Activated CD4-positive, alpha-beta T cell treated with anti-CD3 and anti-CD28 coated beads for 36 hours (primary cell): ENCODE measurements around the gene POLA2. TPM values are rescaled to one million over a fixed set of nuclear protein-coding genes. Genes with fewer than 3 reads are reported as not detected.

Experiments
- ATAC-seq: fragments of 200-7000 bp; cut with Tn5 transposase; one replicate; pipeline ENCODE4 v1.10.0; 2021; ENCODE audit warnings: mild to moderate bottlenecking, moderate library complexity
- CTCF ChIA-PET: fragments of 350-600 bp; sonication (Branson Sonifier 250); formaldehyde crosslinking; loops from one replicate; lab custom pipeline; 2021; ENCODE audit warnings: antibody characterized with exemption; lab: Charles Lee
- POLR2A ChIA-PET: fragments of 350-600 bp; sonication (Branson Sonifier 250); formaldehyde crosslinking; loops from one replicate; lab custom pipeline; 2021; ENCODE audit warnings: antibody characterized with exemption, inconsistent platforms; lab: Charles Lee
- DNase-seq: peaks from one replicate; pipeline ENCODE4 v3.0.0-alpha.2; 2020
- H3K27ac Mint-ChIP-seq: one replicate; pipeline ENCODE4 v1.8.0; 2021; ENCODE audit warnings: mixed read lengths
- H3K27me3 Mint-ChIP-seq: one replicate; pipeline ENCODE4 v1.8.0; 2021; ENCODE audit warnings: mixed read lengths
- H3K36me3 Mint-ChIP-seq: one replicate; pipeline ENCODE4 v1.8.0; 2021; ENCODE audit warnings: low read depth, mixed read lengths
- H3K4me1 Mint-ChIP-seq: one replicate; pipeline ENCODE4 v1.8.0; 2021; ENCODE audit warnings: mixed read lengths
- H3K4me3 Mint-ChIP-seq: one replicate; pipeline ENCODE4 v1.8.0; 2021; ENCODE audit warnings: mild to moderate bottlenecking, moderate library complexity, mixed read lengths
- H3K9me3 Mint-ChIP-seq: one replicate; pipeline ENCODE4 v1.8.0; 2021; ENCODE audit warnings: low read depth, mixed read lengths
- intact Hi-C, 2 experiments: fragments of 100-400 bp; cut with DNase I in 1 of 2; cut with micrococcal nuclease in 1 of 2; formaldehyde crosslinking; loops; one replicate each; pipeline versions ENCODE4 v1.14.2 to v1.15.1; 2022 to 2024; cut with DNase I, micrococcal nuclease
- total RNA-seq, 2 experiments: library from RNA; stranded (reverse); gene quantifications; one replicate each; pipeline ENCODE4 v1.2.3, GENCODE V29; 2021

POLA2 gene
- total RNA-seq, 2 experiments from 2014 or later, result 63.1 to 83.3 TPM

GRCh38 chr11:65297026-65297672, 35.4 kb downstream of the POLA2 start:
- no peak for DNase-seq
- POLR2A ChIA-PET, result no interaction called here
- intact Hi-C loops, result no loop called here
- ATAC-seq, result no peak
- H3K36me3 Mint-ChIP-seq, result peaks cover 44% of the 10 kb centered on the region
- H3K4me3 Mint-ChIP-seq, result no peak overlapping the region
- H3K27me3 Mint-ChIP-seq, result no peaks in the 10 kb centered on the region
- no peak overlapping the region for H3K27ac Mint-ChIP-seq
- no peaks in the 10 kb centered on the region for H3K4me1 Mint-ChIP-seq
- H3K9me3 Mint-ChIP-seq, result no peaks in the 10 kb centered on the region
- CTCF ChIA-PET, result interaction anchor here (0.9 to 4.5 kb wide), 4 partner anchors 18 to 33 kb away, joined by 3 to 24 read pairs (median 6); partner anchors contain the start of gene CDC42EP2

- CTCF ChIA-PET, result interaction anchor here (0.8 to 1.8 kb wide), 3 partner anchors 17 to 389 kb away, joined by 3 to 6 read pairs (median 5); partner anchors contain the start of gene CDC42EP2
- Mint-ChIP-seq H3K4me3 (no peak overlapping the region), H3K4me1 (no peaks in the 10 kb centered on the region), H3K27ac (no peak overlapping the region), H3K27me3 (no peaks in the 10 kb centered on the region), H3K36me3 (peaks cover 43% of the 10 kb centered on the region), H3K9me3 (no peaks in the 10 kb centered on the region)
- DNase-seq (no peak), ATAC-seq (no peak)
- POLR2A ChIA-PET, result interaction anchor here (0.5 kb wide), 1 partner anchor 14 kb away, joined by 3 read pairs; no protein-coding TSS in a partner anchor
- intact Hi-C loops, result no loop called here
Observed at GRCh38 chr11:65298131-65298535, 36.4 kb downstream of the POLA2 start.

GRCh38 chr11:65298655-65299179, 37.0 kb downstream of the POLA2 start:
- no peak for DNase-seq
- Mint-ChIP-seq H3K36me3 (peaks cover 42% of the 10 kb centered on the region), H3K9me3 (no peaks in the 10 kb centered on the region), H3K27me3 (no peaks in the 10 kb centered on the region), H3K27ac (no peak overlapping the region), H3K4me1 (no peaks in the 10 kb centered on the region), H3K4me3 (no peak overlapping the region)
- ChIA-PET CTCF (interaction anchor here (0.8 to 1.8 kb wide), 4 partner anchors 9 to 388 kb away, joined by 3 to 6 read pairs (median 4); partner anchors contain the start of gene CDC42EP2), POLR2A (interaction anchor here (0.5 to 0.6 kb wide), 2 partner anchors 15 to 846 kb away, joined by 3 to 4 read pairs; no protein-coding TSS in a partner anchor)
- ATAC-seq, result no peak
- intact Hi-C loops, result no loop called here

GRCh38 chr11:65300621-65301275, 39.0 kb downstream of the POLA2 start:
- intact Hi-C loops, result no loop called here
- peaks cover 25% of the 10 kb centered on the region for H3K36me3 Mint-ChIP-seq
- no peak overlapping the region for H3K27ac Mint-ChIP-seq
- POLR2A ChIA-PET, result interaction anchor here (0.7 kb wide), 1 partner anchor 11 kb away, joined by 4 read pairs; no protein-coding TSS in a partner anchor
- CTCF ChIA-PET, result no interaction called here
- DNase-seq (no peak), ATAC-seq (no peak)
- H3K9me3 Mint-ChIP-seq, result no peaks in the 10 kb centered on the region
- H3K27me3 Mint-ChIP-seq, result no peaks in the 10 kb centered on the region
- H3K4me1 Mint-ChIP-seq, result no peaks in the 10 kb centered on the region
- H3K4me3 Mint-ChIP-seq, result no peak overlapping the region

GRCh38 chr11:65301491-65302329, 39.9 kb downstream of the POLA2 start:
- H3K27me3 Mint-ChIP-seq, result no peaks in the 10 kb centered on the region
- no peaks in the 10 kb centered on the region for H3K9me3 Mint-ChIP-seq
- H3K36me3 Mint-ChIP-seq, result peaks cover 18% of the 10 kb centered on the region
- intact Hi-C loops, result no loop called here
- H3K4me3 Mint-ChIP-seq, result no peak overlapping the region
- DNase-seq, result no peak
- no peak overlapping the region for H3K27ac Mint-ChIP-seq
- ChIA-PET POLR2A (no interaction called here), CTCF (interaction anchor here (1.1 kb wide), 1 partner anchor 28 kb away, joined by 5 read pairs; no protein-coding TSS in a partner anchor)
- H3K4me1 Mint-ChIP-seq, result no peaks in the 10 kb centered on the region
- ATAC-seq, result no peak

GRCh38 chr11:65303555-65303954, 41.8 kb downstream of the POLA2 start:
- DNase-seq (no peak), ATAC-seq (no peak)
- Mint-ChIP-seq H3K27ac (no peak overlapping the region), H3K27me3 (no peaks in the 10 kb centered on the region), H3K36me3 (peaks cover 13% of the 10 kb centered on the region), H3K4me3 (no peak overlapping the region), H3K9me3 (no peaks in the 10 kb centered on the region), H3K4me1 (no peaks in the 10 kb centered on the region)
- POLR2A ChIA-PET, result no interaction called here
- intact Hi-C loops, result no loop called here
- CTCF ChIA-PET, result no interaction called here

- Mint-ChIP-seq H3K27ac (no peak overlapping the region), H3K4me3 (no peak overlapping the region), H3K4me1 (no peaks in the 10 kb centered on the region), H3K36me3 (peaks cover 13% of the 10 kb centered on the region), H3K27me3 (no peaks in the 10 kb centered on the region), H3K9me3 (no peaks in the 10 kb centered on the region)
- CTCF ChIA-PET, result interaction anchor here (1.0 kb wide), 1 partner anchor 320 kb away, joined by 3 read pairs; no protein-coding TSS in a partner anchor
- ATAC-seq (no peak), DNase-seq (no peak)
- intact Hi-C loops, result no loop called here
- POLR2A ChIA-PET, result no interaction called here
Observed at GRCh38 chr11:65304110-65304509, 42.3 kb downstream of the POLA2 start.

- ChIA-PET POLR2A (no interaction called here), CTCF (interaction anchor here (1.0 kb wide), 1 partner anchor 319 kb away, joined by 3 read pairs; no protein-coding TSS in a partner anchor)
- H3K9me3 Mint-ChIP-seq, result no peaks in the 10 kb centered on the region
- H3K36me3 Mint-ChIP-seq, result peaks cover 13% of the 10 kb centered on the region
- H3K4me1 Mint-ChIP-seq, result no peaks in the 10 kb centered on the region
- ATAC-seq (no peak), DNase-seq (no peak)
- intact Hi-C loops, result no loop called here
- H3K27me3 Mint-ChIP-seq, result no peaks in the 10 kb centered on the region
- H3K4me3 Mint-ChIP-seq, result no peak overlapping the region
- H3K27ac Mint-ChIP-seq, result no peak overlapping the region
Observed at GRCh38 chr11:65304613-65305012, 42.9 kb downstream of the POLA2 start.

GRCh38 chr11:65305501-65306268, 43.9 kb downstream of the POLA2 start:
- ATAC-seq, result no peak
- no peak overlapping the region for H3K27ac Mint-ChIP-seq
- ChIA-PET POLR2A (no interaction called here), CTCF (interaction anchor here (1.4 kb wide), 1 partner anchor 10 kb away, joined by 3 read pairs; no protein-coding TSS in a partner anchor)
- no peaks in the 10 kb centered on the region for H3K9me3 Mint-ChIP-seq
- H3K36me3 Mint-ChIP-seq, result peaks cover 10% of the 10 kb centered on the region
- no peaks in the 10 kb centered on the region for H3K27me3 Mint-ChIP-seq
- H3K4me3 Mint-ChIP-seq, result no peak overlapping the region
- no peaks in the 10 kb centered on the region for H3K4me1 Mint-ChIP-seq
- intact Hi-C loops, result no loop called here
- DNase-seq, result no peak

- no peak overlapping the region for H3K27ac Mint-ChIP-seq
- POLR2A ChIA-PET, result no interaction called here
- no peak for ATAC-seq
Observed at GRCh38 chr11:65307298-65308229, 45.8 kb downstream of the POLA2 start.

More at GRCh38 chr11:65307298-65308229, 45.8 kb downstream of the POLA2 start:
- H3K4me1 Mint-ChIP-seq, result no peaks in the 10 kb centered on the region
- DNase-seq, result no peak
- no peak overlapping the region for H3K4me3 Mint-ChIP-seq
- H3K27me3 Mint-ChIP-seq, result no peaks in the 10 kb centered on the region
- CTCF ChIA-PET, result interaction anchor here (1.4 to 1.6 kb wide), 2 partner anchors 9 to 20 kb away, joined by 4 read pairs; no protein-coding TSS in a partner anchor
- no peaks in the 10 kb centered on the region for H3K9me3 Mint-ChIP-seq
- intact Hi-C loops, result no loop called here
- H3K36me3 Mint-ChIP-seq, result peaks cover 8% of the 10 kb centered on the region
